MCF 10A (cell line): ENCODE results near the gene FAM118B. TPM values are rescaled to one million over a fixed set of nuclear protein-coding genes. Genes with fewer than 3 reads are reported as not detected.

Experiments
- BruUV-seq: library from RNA; stranded (reverse); fragments of 400-500 nt; replicated peaks from 2 replicates; lab custom pipeline; 2021; lab: Mats Ljungman, UMichigan
- CTCF ChIA-PET: fragments of 300-600 bp; sonication (Branson Sonifier 250); formaldehyde crosslinking; extraction: SDS; loops from one replicate; lab custom pipeline; 2021; ENCODE audit warnings: antibody characterized with exemption, inconsistent platforms; lab: Yijun Ruan, JAX
- POLR2A ChIA-PET: fragments of 300-600, 350-650 bp; sonication (Branson Sonifier 250); formaldehyde crosslinking; extraction: SDS; loops from one replicate; lab custom pipeline; 2020; ENCODE audit warnings: antibody characterized with exemption, inconsistent platforms; lab: Yijun Ruan, JAX
- DNase-seq: peaks from one replicate; pipeline ENCODE4 v3.0.0-alpha.2; 2018; ENCODE audit not compliant: unreplicated experiment
- H3K27ac Mint-ChIP-seq: one replicate; pipeline ENCODE4 v1.8.0; 2022; ENCODE audit warnings: mild to moderate bottlenecking, low read depth, mixed read lengths; ENCODE audit not compliant: unreplicated experiment
- H3K27me3 Mint-ChIP-seq: one replicate; pipeline ENCODE4 v1.8.0; 2022; ENCODE audit warnings: mixed read lengths; ENCODE audit not compliant: insufficient read depth, unreplicated experiment
- H3K36me3 Mint-ChIP-seq: one replicate; pipeline ENCODE4 v1.8.0; 2022; ENCODE audit warnings: mild to moderate bottlenecking, moderate library complexity, mixed read lengths; ENCODE audit not compliant: insufficient read depth, unreplicated experiment
- H3K4me1 Mint-ChIP-seq: one replicate; pipeline ENCODE4 v1.8.0; 2022; ENCODE audit warnings: mixed read lengths; ENCODE audit not compliant: insufficient read depth, unreplicated experiment
- H3K4me3 Mint-ChIP-seq: one replicate; pipeline ENCODE4 v1.8.0; 2022; ENCODE audit warnings: mild to moderate bottlenecking, moderate library complexity, mixed read lengths; ENCODE audit not compliant: unreplicated experiment
- H3K9me3 Mint-ChIP-seq: one replicate; pipeline ENCODE4 v1.8.0; 2022; ENCODE audit warnings: mixed read lengths; ENCODE audit not compliant: unreplicated experiment
- CTCF ChIP-seq: fragments of 200-600 bp; IDR thresholded peaks from one replicate; pipeline ENCODE4 v1.8.0; 2022; ENCODE audit warnings: antibody characterized with exemption, mild to moderate bottlenecking; ENCODE audit not compliant: unreplicated experiment
- intact Hi-C: fragments of 100-400 bp; cut with micrococcal nuclease; formaldehyde crosslinking; loops from 2 replicates; pipeline ENCODE4 v1.14.1; 2022
- total RNA-seq: library from RNA; stranded (reverse); gene quantifications from 2 replicates; pipeline ENCODE4 v1.2.3, GENCODE V29; 2022

Gene FAM118B
- total RNA-seq, 1 experiment from 2014 or later, result 8.3 TPM

DNA sequence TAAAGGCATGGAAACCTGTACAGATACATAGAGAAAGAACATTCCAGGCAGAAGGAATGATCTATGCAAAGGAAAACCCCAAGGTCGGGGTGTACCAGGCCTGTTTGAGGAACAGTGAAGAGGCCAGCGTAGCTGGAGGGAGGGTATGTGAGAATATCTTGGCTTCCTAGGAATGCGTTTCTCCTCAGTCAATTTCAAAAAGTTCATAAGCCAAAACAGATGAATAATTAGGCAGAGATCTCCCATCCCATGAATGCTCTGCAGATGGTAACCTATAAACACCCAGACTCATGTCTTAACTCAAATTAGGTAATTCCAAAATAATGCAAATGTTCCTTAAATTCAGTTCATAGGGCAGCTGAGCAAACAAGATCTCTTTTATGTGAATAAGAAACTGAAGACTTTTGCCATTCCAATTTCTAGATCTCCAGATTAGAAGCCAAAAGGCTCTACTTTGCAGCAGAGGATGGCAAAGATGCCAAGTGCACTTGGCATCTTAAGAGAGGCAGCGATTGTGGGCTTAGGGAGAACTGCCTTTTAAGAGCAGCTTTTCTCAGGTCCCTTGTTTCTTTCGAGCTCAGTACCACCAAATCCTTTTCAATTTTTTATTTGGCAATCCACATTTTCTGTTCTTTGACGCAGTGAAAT is 13.2 kb downstream of the FAM118B start:
- no peak for DNase-seq
- no peaks in the 10 kb centered on the region for H3K27me3 Mint-ChIP-seq
- ChIA-PET POLR2A (interaction anchor here (1.1 kb wide), 1 partner anchor 14 kb away, joined by 4 read pairs; the partner anchor contains the start of genes FAM118B and RPUSD4), CTCF (interaction anchor here (0.5 to 1.0 kb wide), 2 partner anchors 25 to 1367 kb away, joined by 3 read pairs; no protein-coding TSS in a partner anchor)
- no peak overlapping the region for H3K4me3 Mint-ChIP-seq
- BruUV-seq, result no TSS peak
- H3K4me1 Mint-ChIP-seq, result peaks cover 7% of the 10 kb centered on the region
- no peaks in the 10 kb centered on the region for H3K9me3 Mint-ChIP-seq
- no peak overlapping the region for H3K27ac Mint-ChIP-seq
- TF ChIP-seq CTCF, result no peak
- peaks cover 7% of the 10 kb centered on the region for H3K36me3 Mint-ChIP-seq
- intact Hi-C loops, result no loop called here

DNA sequence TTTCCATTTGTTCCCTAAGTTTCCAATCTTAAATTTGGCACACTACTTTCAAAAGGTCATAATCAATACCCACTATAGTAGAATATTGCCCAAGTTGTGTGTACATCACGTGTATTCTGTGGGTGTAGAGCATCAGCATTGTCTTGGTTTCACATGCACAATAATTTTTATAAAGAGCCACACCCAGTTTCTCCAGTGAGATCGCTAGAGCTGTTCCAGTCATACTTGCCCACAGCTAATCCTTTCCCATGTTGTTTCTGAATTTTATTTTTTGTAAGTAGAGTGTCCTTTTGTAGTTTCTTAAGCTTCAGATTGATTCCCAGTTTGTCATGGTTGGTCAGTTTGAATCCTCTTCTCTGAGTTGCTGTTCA is 13.7 kb downstream of the FAM118B start:
- peaks cover 6% of the 10 kb centered on the region for H3K36me3 Mint-ChIP-seq
- intact Hi-C loops, result no loop called here
- H3K27me3 Mint-ChIP-seq, result no peaks in the 10 kb centered on the region
- ChIA-PET CTCF (interaction anchor here (1.0 kb wide), 1 partner anchor 25 kb away, joined by 3 read pairs; no protein-coding TSS in a partner anchor), POLR2A (interaction anchor here (1.1 kb wide), 1 partner anchor 14 kb away, joined by 4 read pairs; the partner anchor contains the start of genes FAM118B and RPUSD4)
- no peaks in the 10 kb centered on the region for H3K9me3 Mint-ChIP-seq
- TF ChIP-seq CTCF, result no peak
- H3K4me3 Mint-ChIP-seq, result no peak overlapping the region
- H3K4me1 Mint-ChIP-seq, result peaks cover 7% of the 10 kb centered on the region
- no peak overlapping the region for H3K27ac Mint-ChIP-seq
- DNase-seq, result no peak
- no TSS peak for BruUV-seq

DNA sequence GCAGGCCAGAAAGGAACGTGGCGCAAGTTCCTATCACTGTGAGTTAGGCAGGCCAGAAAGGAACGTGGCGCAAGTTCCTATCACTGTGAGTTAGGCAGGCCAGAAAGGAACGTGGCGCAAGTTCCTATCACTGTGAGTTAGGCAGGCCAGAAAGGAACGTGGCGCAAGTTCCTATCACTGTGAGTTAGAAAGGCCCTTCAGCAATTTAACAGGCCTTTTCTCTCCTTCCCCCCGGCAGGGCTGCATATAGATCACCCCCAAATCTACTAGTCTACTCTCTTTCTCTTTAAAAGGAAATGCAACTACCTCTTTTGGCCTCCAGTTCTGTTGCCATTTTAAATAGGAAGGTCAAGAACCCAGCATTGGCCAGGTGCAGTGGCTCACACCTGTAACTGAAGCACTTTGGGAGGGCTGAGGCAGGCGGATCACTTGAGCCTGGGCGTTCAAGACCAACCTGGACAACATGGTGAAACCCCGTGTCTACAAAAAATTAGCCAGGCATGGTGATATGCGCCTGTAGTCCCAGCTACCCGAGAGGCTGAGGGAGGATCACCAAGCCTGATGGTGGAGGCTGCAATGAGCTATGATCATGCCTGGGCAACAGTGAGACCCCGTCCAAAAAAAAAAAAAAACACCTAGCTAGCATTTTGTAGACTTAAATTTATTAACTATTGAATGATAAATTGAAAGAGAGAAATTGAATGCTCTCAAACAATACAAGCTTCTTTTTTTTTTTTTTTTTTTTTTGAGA is 14.9 kb downstream of the FAM118B start:
- no peak overlapping the region for H3K27ac Mint-ChIP-seq
- DNase-seq, result no peak
- peaks cover 12% of the 10 kb centered on the region for H3K36me3 Mint-ChIP-seq
- no peaks in the 10 kb centered on the region for H3K9me3 Mint-ChIP-seq
- H3K4me3 Mint-ChIP-seq, result no peak overlapping the region
- H3K4me1 Mint-ChIP-seq, result peaks cover 7% of the 10 kb centered on the region
- no peaks in the 10 kb centered on the region for H3K27me3 Mint-ChIP-seq
- no TSS peak for BruUV-seq
- TF ChIP-seq CTCF, result no peak
- intact Hi-C loops, result no loop called here
- CTCF ChIA-PET, result interaction anchor here (0.5 kb wide), 1 partner anchor 11 kb away, joined by 4 read pairs; no protein-coding TSS in a partner anchor
- POLR2A ChIA-PET, result interaction anchor here (0.5 kb wide), 1 partner anchor 91 kb away, joined by 4 read pairs; no protein-coding TSS in a partner anchor
